Fibroblast of lung (primary cell): ENCODE measurements around the gene PNPO. TPM values are rescaled to one million over a fixed set of nuclear protein-coding genes. Genes with fewer than 3 reads are reported as not detected.
A peak's percentile ranks its signal among the peaks of the same experiment; 100 is the strongest.

Source experiments
- DNase-seq, 2 donors: peaks; one replicate each; pipeline versions ENCODE4 v3.0.0 to v3.0.0-alpha.2; 2010; ENCODE audit warnings: low read depth in 2 of 2
- H2AFZ ChIP-seq: 2 replicates; pipeline ENCODE4 v1.5.1; 2012; ENCODE audit warnings: low read length, control low read depth, inconsistent platforms
- H3K27ac ChIP-seq: 2 replicates; pipeline ENCODE4 v1.5.1; 2011; ENCODE audit warnings: low read length, control low read depth; ENCODE audit not compliant: insufficient read depth
- H3K27me3 ChIP-seq: 2 replicates; pipeline ENCODE4 v1.5.1; 2011; ENCODE audit warnings: mild to moderate bottlenecking, low read length; ENCODE audit not compliant: control insufficient read depth, insufficient read depth
- H3K36me3 ChIP-seq: 2 replicates; pipeline ENCODE4 v1.5.1; 2011; ENCODE audit warnings: low read length; ENCODE audit not compliant: control insufficient read depth, insufficient read depth
- H3K4me1 ChIP-seq: 2 replicates; pipeline ENCODE4 v1.5.1; 2011; ENCODE audit warnings: low read length; ENCODE audit not compliant: control insufficient read depth, insufficient read depth; ENCODE audit errors: extremely low read depth
- H3K4me2 ChIP-seq: 2 replicates; pipeline ENCODE4 v1.5.1; 2011; ENCODE audit warnings: low read length, control low read depth; ENCODE audit not compliant: insufficient read depth; ENCODE audit errors: extremely low read depth
- H3K4me3 ChIP-seq, 4 experiments: fragments of 200-600 bp in 1 of 4; sonication (generic) in 1 of 4; replicated peaks in 1 of 4; 2 replicates each; pipeline ENCODE4 v1.5.1; 2011 to 2016; ENCODE audit warnings: low read length in 4 of 4, low read depth in 3 of 4, mild to moderate bottlenecking in 3 of 4, control low read depth in 2 of 4, inconsistent platforms in 1 of 4, mixed read lengths in 1 of 4; ENCODE audit not compliant: insufficient read depth in 1 of 4; ENCODE audit errors: control extremely low read depth in 1 of 4
- H3K79me2 ChIP-seq: 2 replicates; pipeline ENCODE4 v1.5.1; 2012; ENCODE audit warnings: mild to moderate bottlenecking, low read length, inconsistent platforms; ENCODE audit not compliant: control insufficient read depth, insufficient read depth
- H3K9ac ChIP-seq: 2 replicates; pipeline ENCODE4 v1.5.1; 2011; ENCODE audit warnings: mild to moderate bottlenecking, low read length, control low read depth; ENCODE audit not compliant: insufficient read depth
- H3K9me3 ChIP-seq: 2 replicates; pipeline ENCODE4 v1.5.1; 2012; ENCODE audit warnings: low read depth, low read length; ENCODE audit not compliant: control insufficient read depth, insufficient read depth
- H4K20me1 ChIP-seq: 2 replicates; pipeline ENCODE4 v1.5.1; 2011; ENCODE audit warnings: low read length; ENCODE audit not compliant: control insufficient read depth, insufficient read depth; ENCODE audit errors: extremely low read depth
- EZH2 ChIP-seq: IDR thresholded peaks from 2 replicates; pipeline ENCODE4 v1.5.1; 2012; ENCODE audit warnings: low read length, control low read depth, mild to moderate bottlenecking; ENCODE audit errors: missing control alignments
- polyA plus RNA-seq, 2 donors: library from polyadenylated mRNA; depleted of rRNA in 1 of 2; stranded (reverse) in 1 of 2; unstranded in 1 of 2; fragments of >200 nt; gene quantifications; 2 replicates each; pipeline ENCODE4 v1.2.1, GENCODE V29; 2011 to 2012; ENCODE audit warnings: missing spikeins in 1 of 2
- total RNA-seq: library from RNA; depleted of rRNA; stranded (reverse); fragments of >200 nt; gene quantifications from 2 replicates; pipeline ENCODE4 v1.2.1, GENCODE V29; 2014
- TF ChIP-seq, protein P1 (sequence below), 2 donors: IDR thresholded peaks in 1 of 2; conservative IDR thresholded peaks in 1 of 2; 1 replicate in 1 of 2; 2 replicates in 1 of 2; pipeline ENCODE4 v1.5.1; 2011 to 2012; ENCODE audit warnings: low read length in 2 of 2, control low read depth in 1 of 2, inconsistent platforms in 1 of 2, low read depth in 1 of 2, mild to moderate bottlenecking in 1 of 2

Gene PNPO
- total and polyA plus RNA-seq, 2 donors (not counting 1 experiment from before 2014, with no cell fraction given): 25.7 to 26.6 TPM

GRCh38 chr17:47953909-47954308, 12.5 kb downstream of the PNPO start:
- no peak overlapping the region for H3K4me3 ChIP-seq
- no peak overlapping the region for H2AFZ ChIP-seq
- TF ChIP-seq EZH2: no peak
- TF ChIP-seq, protein P1, sequence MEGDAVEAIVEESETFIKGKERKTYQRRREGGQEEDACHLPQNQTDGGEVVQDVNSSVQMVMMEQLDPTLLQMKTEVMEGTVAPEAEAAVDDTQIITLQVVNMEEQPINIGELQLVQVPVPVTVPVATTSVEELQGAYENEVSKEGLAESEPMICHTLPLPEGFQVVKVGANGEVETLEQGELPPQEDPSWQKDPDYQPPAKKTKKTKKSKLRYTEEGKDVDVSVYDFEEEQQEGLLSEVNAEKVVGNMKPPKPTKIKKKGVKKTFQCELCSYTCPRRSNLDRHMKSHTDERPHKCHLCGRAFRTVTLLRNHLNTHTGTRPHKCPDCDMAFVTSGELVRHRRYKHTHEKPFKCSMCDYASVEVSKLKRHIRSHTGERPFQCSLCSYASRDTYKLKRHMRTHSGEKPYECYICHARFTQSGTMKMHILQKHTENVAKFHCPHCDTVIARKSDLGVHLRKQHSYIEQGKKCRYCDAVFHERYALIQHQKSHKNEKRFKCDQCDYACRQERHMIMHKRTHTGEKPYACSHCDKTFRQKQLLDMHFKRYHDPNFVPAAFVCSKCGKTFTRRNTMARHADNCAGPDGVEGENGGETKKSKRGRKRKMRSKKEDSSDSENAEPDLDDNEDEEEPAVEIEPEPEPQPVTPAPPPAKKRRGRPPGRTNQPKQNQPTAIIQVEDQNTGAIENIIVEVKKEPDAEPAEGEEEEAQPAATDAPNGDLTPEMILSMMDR (conservative IDR thresholded peaks at IDR 0.05 in 1 of 2, IDR thresholded peaks at IDR 0.05 in 1 of 2; ENCODE audit: low read depth in 1 of 2, low read length in 2 of 2): peak in 1 of 2 donors; percentile 12
- H3K9me3 ChIP-seq: no peaks in the 10 kb centered on the region
- no peak overlapping the region for H3K27ac ChIP-seq
- peaks cover 2% of the 10 kb centered on the region for H3K36me3 ChIP-seq
- H3K9ac ChIP-seq: no peak overlapping the region
- H3K4me1 ChIP-seq: peaks cover 4% of the 10 kb centered on the region
- no peaks in the 10 kb centered on the region for H4K20me1 ChIP-seq
- no peak for DNase-seq
- H3K79me2 ChIP-seq: no peaks in the 10 kb centered on the region
- no peak overlapping the region for H3K4me2 ChIP-seq
- peaks cover 3% of the 10 kb centered on the region for H3K27me3 ChIP-seq

GRCh38 chr17:47955497-47956461, 14.4 kb downstream of the PNPO start:
- no peaks in the 10 kb centered on the region for H4K20me1 ChIP-seq
- TF ChIP-seq, protein P1 (conservative IDR thresholded peaks at IDR 0.05 in 1 of 2, IDR thresholded peaks at IDR 0.05 in 1 of 2; ENCODE audit: low read depth in 1 of 2, low read length in 2 of 2): no peak
- no peak for TF ChIP-seq EZH2
- H3K36me3 ChIP-seq: peaks cover 2% of the 10 kb centered on the region
- H2AFZ ChIP-seq: no peak overlapping the region
- no peak overlapping the region for H3K9ac ChIP-seq
- no peaks in the 10 kb centered on the region for H3K4me1 ChIP-seq
- H3K27me3 ChIP-seq: peaks cover 5% of the 10 kb centered on the region
- no peak overlapping the region for H3K4me3 ChIP-seq
- DNase-seq: no peak
- no peak overlapping the region for H3K27ac ChIP-seq
- no peaks in the 10 kb centered on the region for H3K79me2 ChIP-seq
- H3K9me3 ChIP-seq: no peaks in the 10 kb centered on the region
- no peak overlapping the region for H3K4me2 ChIP-seq

- no peak for DNase-seq
- no peak for TF ChIP-seq EZH2
- TF ChIP-seq, protein P1 (conservative IDR thresholded peaks at IDR 0.05 in 1 of 2, IDR thresholded peaks at IDR 0.05 in 1 of 2; ENCODE audit: low read depth in 1 of 2, low read length in 2 of 2): no peak
- no peak overlapping the region for H3K4me2 ChIP-seq
Observed at GRCh38 chr17:47956791-47957590, 15.6 kb downstream of the PNPO start.

More at GRCh38 chr17:47956791-47957590, 15.6 kb downstream of the PNPO start:
- no peak overlapping the region for H3K9ac ChIP-seq
- peaks cover 12% of the 10 kb centered on the region for H3K27me3 ChIP-seq
- H3K9me3 ChIP-seq: no peaks in the 10 kb centered on the region
- H3K79me2 ChIP-seq: no peaks in the 10 kb centered on the region
- H3K4me3 ChIP-seq: no peak overlapping the region
- H3K36me3 ChIP-seq: peaks cover 2% of the 10 kb centered on the region
- no peak overlapping the region for H2AFZ ChIP-seq
- H4K20me1 ChIP-seq: no peaks in the 10 kb centered on the region
- H3K4me1 ChIP-seq: no peaks in the 10 kb centered on the region
- no peak overlapping the region for H3K27ac ChIP-seq
